ENCODE measurements around the gene FAM76A. TPM values are rescaled to one million over a fixed set of nuclear protein-coding genes. Genes with fewer than 3 reads are reported as not detected.
"Not testable (repeated sequence)": the region's sequence is repeated elsewhere in the genome, so short reads cannot be mapped to it uniquely, and the experiment has no call there.

Gene FAM76A
- total RNA-seq, 1 donor from 2014 or later = 13.8 TPM

DNA sequence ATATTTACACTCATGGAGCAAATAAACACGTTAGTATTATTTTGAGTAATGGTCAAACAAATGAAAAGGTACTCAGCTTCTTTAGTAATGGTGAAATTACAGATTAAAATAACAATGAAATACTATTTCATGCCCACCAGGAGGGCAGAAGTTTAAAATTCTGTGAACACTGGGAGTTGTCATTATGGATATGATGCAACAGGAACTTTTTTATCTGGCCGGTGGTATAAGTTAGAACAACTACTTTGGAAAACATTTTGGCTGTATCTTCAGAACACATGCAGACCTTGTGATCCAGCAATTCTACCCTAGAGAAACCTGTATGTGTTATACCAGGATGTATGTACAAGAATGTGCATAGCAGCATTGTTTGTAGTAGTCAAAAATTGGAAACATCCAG, 81.6 kb downstream of the FAM76A start:
- H3K36me3 Mint-ChIP-seq (ENCODE audit: low read depth) = peaks cover 6% of the 10 kb centered on the region
- no peak overlapping the region for H3K27ac Mint-ChIP-seq (ENCODE audit: unreplicated experiment)
- H3K4me3 Mint-ChIP-seq = no peak overlapping the region
- no peaks in the 10 kb centered on the region for H3K4me1 Mint-ChIP-seq
- no peaks in the 10 kb centered on the region for H3K27me3 Mint-ChIP-seq (ENCODE audit: low read depth)
- TF ChIP-seq, protein P1, sequence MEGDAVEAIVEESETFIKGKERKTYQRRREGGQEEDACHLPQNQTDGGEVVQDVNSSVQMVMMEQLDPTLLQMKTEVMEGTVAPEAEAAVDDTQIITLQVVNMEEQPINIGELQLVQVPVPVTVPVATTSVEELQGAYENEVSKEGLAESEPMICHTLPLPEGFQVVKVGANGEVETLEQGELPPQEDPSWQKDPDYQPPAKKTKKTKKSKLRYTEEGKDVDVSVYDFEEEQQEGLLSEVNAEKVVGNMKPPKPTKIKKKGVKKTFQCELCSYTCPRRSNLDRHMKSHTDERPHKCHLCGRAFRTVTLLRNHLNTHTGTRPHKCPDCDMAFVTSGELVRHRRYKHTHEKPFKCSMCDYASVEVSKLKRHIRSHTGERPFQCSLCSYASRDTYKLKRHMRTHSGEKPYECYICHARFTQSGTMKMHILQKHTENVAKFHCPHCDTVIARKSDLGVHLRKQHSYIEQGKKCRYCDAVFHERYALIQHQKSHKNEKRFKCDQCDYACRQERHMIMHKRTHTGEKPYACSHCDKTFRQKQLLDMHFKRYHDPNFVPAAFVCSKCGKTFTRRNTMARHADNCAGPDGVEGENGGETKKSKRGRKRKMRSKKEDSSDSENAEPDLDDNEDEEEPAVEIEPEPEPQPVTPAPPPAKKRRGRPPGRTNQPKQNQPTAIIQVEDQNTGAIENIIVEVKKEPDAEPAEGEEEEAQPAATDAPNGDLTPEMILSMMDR (conservative IDR thresholded peaks at IDR 0.05) = no peak
- no peak for DNase-seq (ENCODE audit: low read depth, low spot score)
- no peaks in the 10 kb centered on the region for H3K9me3 Mint-ChIP-seq

DNA sequence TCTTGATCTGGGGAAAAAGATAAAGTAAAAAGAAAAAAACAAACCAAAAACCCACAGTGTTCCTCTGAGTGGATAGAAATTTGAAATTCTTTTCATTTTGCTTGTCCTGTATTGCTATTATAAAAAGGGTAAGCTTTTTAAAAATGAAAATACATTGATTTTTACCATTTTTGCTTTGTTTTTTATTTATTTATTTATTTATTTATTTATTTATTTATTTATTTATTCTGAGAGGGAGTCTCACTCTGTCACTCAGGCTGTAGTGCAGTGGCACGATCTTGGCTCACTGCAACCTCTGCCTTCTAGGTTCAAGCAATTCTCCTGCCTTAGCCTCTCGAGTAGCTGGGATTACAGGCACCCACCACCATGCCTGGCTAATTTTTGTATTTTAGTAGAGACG, 82.4 kb downstream of the FAM76A start:
- H3K4me1 Mint-ChIP-seq; H3K27ac Mint-ChIP-seq (ENCODE audit: unreplicated experiment); H3K27me3 Mint-ChIP-seq (ENCODE audit: low read depth); DNase-seq (ENCODE audit: low read depth, low spot score); H3K36me3 Mint-ChIP-seq (ENCODE audit: low read depth); H3K4me3 Mint-ChIP-seq; H3K9me3 Mint-ChIP-seq: not testable (repeated sequence)

DNA sequence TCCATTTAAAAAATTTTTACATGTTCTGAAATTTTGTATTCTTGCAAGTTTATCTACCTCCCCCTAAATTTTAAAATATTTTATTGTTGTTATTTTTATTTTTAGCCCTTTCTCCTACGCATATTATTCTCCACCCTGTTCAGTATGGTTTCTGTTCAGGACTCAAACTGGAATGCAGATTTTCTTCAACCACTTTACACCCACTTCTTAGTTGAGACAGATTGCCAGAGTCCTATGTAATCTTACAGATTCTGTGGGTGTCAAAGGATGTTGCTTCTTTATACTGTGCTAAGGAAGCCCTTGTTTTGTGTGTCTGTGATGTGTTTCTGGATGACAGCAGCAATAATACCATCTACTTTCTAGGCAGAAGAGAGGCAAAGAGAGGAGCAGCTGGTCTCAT, 84.1 kb downstream of the FAM76A start:
- Mint-ChIP-seq H3K36me3 (ENCODE audit: low read depth) (no peaks in the 10 kb centered on the region), H3K27me3 (ENCODE audit: low read depth) (no peaks in the 10 kb centered on the region), H3K9me3 (no peaks in the 10 kb centered on the region), H3K27ac (ENCODE audit: unreplicated experiment) (no peak overlapping the region), H3K4me3 (no peak overlapping the region), H3K4me1 (no peaks in the 10 kb centered on the region)
- TF ChIP-seq, protein P1 (conservative IDR thresholded peaks at IDR 0.05) = no peak
- no peak for DNase-seq (ENCODE audit: low read depth, low spot score)

DNA sequence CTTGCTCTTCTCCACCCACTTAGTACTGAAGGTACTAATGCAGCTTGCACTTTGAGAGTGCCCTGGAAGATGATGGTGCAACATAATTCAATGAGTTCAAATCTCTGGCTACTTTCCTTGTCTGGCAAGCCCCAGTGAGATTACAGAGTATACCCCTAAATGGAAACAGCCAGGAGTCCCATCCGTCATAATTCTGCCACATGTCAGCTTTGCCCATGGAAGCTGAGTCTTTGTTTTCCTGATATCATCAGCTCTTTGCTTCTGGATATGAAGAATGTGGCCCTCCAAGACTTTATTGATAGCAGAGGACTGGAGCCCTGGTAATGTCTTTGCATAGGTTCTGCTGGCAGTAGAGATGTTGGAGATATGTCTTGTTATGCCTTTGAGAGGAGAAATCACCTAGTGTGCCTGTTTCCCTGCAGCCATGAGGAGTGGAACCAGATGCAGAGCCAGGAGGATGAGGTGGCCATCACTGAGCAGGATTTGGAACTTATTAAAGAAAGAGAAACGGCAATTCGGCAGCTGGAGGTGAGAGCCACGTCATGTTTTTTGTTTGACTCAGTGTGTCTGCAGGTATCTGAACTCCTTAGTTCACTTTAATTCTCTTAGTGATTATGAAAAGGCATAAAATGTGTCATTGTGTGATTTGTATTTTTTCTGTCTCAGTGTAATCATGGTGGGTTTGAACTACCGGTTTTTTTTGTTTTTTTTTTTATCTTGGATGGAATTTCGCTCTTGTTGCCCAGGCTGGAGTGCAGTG, 86.2 kb downstream of the FAM76A start:
- DNase-seq (ENCODE audit: low read depth, low spot score) = no peak
- no peaks in the 10 kb centered on the region for H3K27me3 Mint-ChIP-seq (ENCODE audit: low read depth)
- H3K36me3 Mint-ChIP-seq (ENCODE audit: low read depth) = no peaks in the 10 kb centered on the region
- no peak overlapping the region for H3K4me3 Mint-ChIP-seq
- H3K4me1 Mint-ChIP-seq = no peaks in the 10 kb centered on the region
- no peaks in the 10 kb centered on the region for H3K9me3 Mint-ChIP-seq
- no peak overlapping the region for H3K27ac Mint-ChIP-seq (ENCODE audit: unreplicated experiment)
- TF ChIP-seq, protein P1 (conservative IDR thresholded peaks at IDR 0.05) = no peak

Other genes starting within 250 kb of the FAM76A start
- 81.9 and 83.1 TPM in 2 replicates for gene WASF2, start 235.8 kb upstream of the FAM76A start, total RNA-seq
- 50.1 and 54.8 TPM in 2 replicates for gene AHDC1, start 121.8 kb upstream of the FAM76A start, total RNA-seq
- gene FGR, start 90.8 kb upstream of the FAM76A start, total RNA-seq = not detected in 2 replicates
- 15.2 and 16.6 TPM in 2 replicates for gene IFI6, start 53.8 kb upstream of the FAM76A start, total RNA-seq
- gene STX12, start 47.3 kb downstream of the FAM76A start, total RNA-seq = 26.5 and 26.9 TPM in 2 replicates
- 66.1 and 70.4 TPM in 2 replicates for gene PPP1R8, start 104.8 kb downstream of the FAM76A start, total RNA-seq
- 5.5 and 5.7 TPM in 2 replicates for gene THEMIS2, start 146.6 kb downstream of the FAM76A start, total RNA-seq
- gene RPA2, start 188.6 kb downstream of the FAM76A start, total RNA-seq = 63.0 and 72.1 TPM in 2 replicates
- gene SMPDL3B, start 209.0 kb downstream of the FAM76A start, total RNA-seq = not detected in 2 replicates
- gene XKR8, start 234.0 kb downstream of the FAM76A start, total RNA-seq = 9.6 and 11.8 TPM in 2 replicates